Smooth muscle cell (in vitro differentiated cells): Measurements from ENCODE around the gene ROBO1. TPM values are rescaled to one million over a fixed set of nuclear protein-coding genes. Genes with fewer than 3 reads are reported as not detected.

Source experiments
- DNase-seq: peaks from one replicate; lab custom pipeline; 2025; ENCODE audit not compliant: unreplicated experiment; lab: John Stamatoyannopoulos, UW
- H2AFZ ChIP-seq: fragments of 200-600 bp; sonication (generic); 2 replicates; pipeline ENCODE4 v1.6.0; 2016; ENCODE audit warnings: antibody characterized with exemption, low read depth, mild to moderate bottlenecking
- H3F3A ChIP-seq: fragments of 200-600 bp; sonication (generic); 2 replicates; pipeline ENCODE4 v1.6.0; 2017; ENCODE audit warnings: antibody characterized with exemption, low read depth
- H3K27ac ChIP-seq: fragments of 200-600 bp; sonication (generic); 2 replicates; pipeline ENCODE4 v1.5.1; 2016; ENCODE audit warnings: low read depth, mild to moderate bottlenecking
- H3K27me3 ChIP-seq: fragments of 200-600 bp; sonication (generic); 2 replicates; pipeline ENCODE4 v1.6.1; 2016; ENCODE audit warnings: low read depth, mild to moderate bottlenecking
- H3K36me3 ChIP-seq: fragments of 200-600 bp; sonication (generic); 2 replicates; pipeline ENCODE4 v1.5.1; 2016; ENCODE audit warnings: low read depth
- H3K4me1 ChIP-seq: fragments of 200-600 bp; sonication (generic); 2 replicates; pipeline ENCODE4 v1.5.1; 2016; ENCODE audit warnings: low read depth
- H3K4me2 ChIP-seq: fragments of 200-600 bp; sonication (generic); 2 replicates; pipeline ENCODE4 v1.6.0; 2016; ENCODE audit warnings: mild to moderate bottlenecking
- H3K4me3 ChIP-seq: fragments of 200-600 bp; sonication (generic); 2 replicates; pipeline ENCODE4 v1.5.1; 2016; ENCODE audit warnings: mild to moderate bottlenecking
- H3K79me2 ChIP-seq: fragments of 200-600 bp; sonication (generic); 2 replicates; pipeline ENCODE4 v1.6.0; 2016; ENCODE audit warnings: low read depth, mild to moderate bottlenecking
- H3K9ac ChIP-seq: fragments of 200-600 bp; sonication (generic); 2 replicates; pipeline ENCODE4 v1.6.0; 2016; ENCODE audit warnings: low read depth
- H3K9me3 ChIP-seq: fragments of 200-600 bp; sonication (generic); replicated peaks from 2 replicates; pipeline ENCODE4 v1.5.1; 2016; ENCODE audit warnings: low read depth
- H4K20me1 ChIP-seq: fragments of 200-600 bp; sonication (generic); 2 replicates; pipeline ENCODE4 v1.6.0; 2016; ENCODE audit warnings: low read depth
- WGBS: methylation state at CpG from one replicate; pipeline ENCODE4 v1.1.7; 2016; ENCODE audit warnings: low lambda C conversion rate; 5-methylcytosine and 5-hydroxymethylcytosine counted together
- polyA plus RNA-seq: library from polyadenylated mRNA; unstranded; fragments of >200 nt; fragmentation: Nextera tagmentation; extraction: Ambion mirVana; gene quantifications from 2 replicates; pipeline ENCODE4 v1.2.1, GENCODE V29; 2016
- total RNA-seq: library from RNA; depleted of rRNA; stranded (reverse); fragments of >200 nt; gene quantifications from 2 replicates; pipeline ENCODE4 v1.2.3, GENCODE V29; 2014
- TF ChIP-seq, protein P1 (sequence below): fragments of 200-600 bp; sonication (generic); IDR thresholded peaks from 2 replicates; pipeline ENCODE4 v1.5.1; 2017; ENCODE audit warnings: borderline replicate concordance, mild to moderate bottlenecking, antibody characterized with exemption; ENCODE audit not compliant: insufficient read depth, poor library complexity, severe bottlenecking

Gene ROBO1
- total and polyA plus RNA-seq, 2 experiments from 2014 or later, result 30.5 to 79.5 TPM

DNA sequence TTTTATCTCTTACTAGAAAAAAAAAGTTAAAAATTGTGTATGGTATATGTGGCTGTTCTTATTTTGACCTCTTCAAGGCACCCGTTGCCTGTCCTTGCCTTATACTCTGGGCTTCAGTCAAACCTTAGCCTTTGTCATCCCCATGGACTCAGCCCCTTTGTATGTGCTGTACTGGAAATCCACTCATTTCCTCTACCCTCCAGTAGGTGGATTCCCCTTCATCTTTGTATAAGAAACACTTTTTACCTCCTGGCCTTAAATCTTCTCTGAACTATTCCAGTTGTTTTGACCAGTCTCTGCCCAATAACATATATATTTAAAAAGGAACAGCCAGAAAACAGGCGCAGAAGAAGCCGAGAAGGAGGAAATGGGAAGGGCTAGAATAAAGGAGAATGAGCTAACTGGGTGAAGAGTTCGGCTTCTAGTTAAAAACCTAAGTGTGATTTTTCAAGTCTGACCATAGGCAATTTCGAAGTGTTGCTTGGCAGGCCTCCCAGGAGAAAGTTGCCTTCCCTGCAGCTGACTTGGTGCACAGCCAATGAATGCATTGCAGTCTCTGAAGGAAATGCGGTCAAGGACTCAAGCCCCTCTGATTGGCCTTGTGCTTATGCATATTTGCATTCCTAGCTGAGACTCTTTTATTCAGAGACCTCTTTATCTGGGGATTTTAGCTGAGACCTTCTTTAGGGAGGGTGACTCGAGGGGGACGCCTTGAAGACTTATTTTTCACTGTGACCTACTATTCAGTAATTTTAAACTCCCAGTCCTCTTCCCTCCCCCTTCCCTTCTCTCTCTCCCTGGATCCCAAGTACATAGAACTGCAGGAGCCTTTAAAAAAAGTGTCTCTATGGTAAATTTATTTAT is 277.4 kb downstream of the ROBO1 start:
- TF ChIP-seq, protein P1, sequence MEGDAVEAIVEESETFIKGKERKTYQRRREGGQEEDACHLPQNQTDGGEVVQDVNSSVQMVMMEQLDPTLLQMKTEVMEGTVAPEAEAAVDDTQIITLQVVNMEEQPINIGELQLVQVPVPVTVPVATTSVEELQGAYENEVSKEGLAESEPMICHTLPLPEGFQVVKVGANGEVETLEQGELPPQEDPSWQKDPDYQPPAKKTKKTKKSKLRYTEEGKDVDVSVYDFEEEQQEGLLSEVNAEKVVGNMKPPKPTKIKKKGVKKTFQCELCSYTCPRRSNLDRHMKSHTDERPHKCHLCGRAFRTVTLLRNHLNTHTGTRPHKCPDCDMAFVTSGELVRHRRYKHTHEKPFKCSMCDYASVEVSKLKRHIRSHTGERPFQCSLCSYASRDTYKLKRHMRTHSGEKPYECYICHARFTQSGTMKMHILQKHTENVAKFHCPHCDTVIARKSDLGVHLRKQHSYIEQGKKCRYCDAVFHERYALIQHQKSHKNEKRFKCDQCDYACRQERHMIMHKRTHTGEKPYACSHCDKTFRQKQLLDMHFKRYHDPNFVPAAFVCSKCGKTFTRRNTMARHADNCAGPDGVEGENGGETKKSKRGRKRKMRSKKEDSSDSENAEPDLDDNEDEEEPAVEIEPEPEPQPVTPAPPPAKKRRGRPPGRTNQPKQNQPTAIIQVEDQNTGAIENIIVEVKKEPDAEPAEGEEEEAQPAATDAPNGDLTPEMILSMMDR, result no peak
- Histone ChIP-seq H3K9ac (no peak overlapping the region), H3F3A (no peaks in the 10 kb centered on the region), H3K4me1 (no peaks in the 10 kb centered on the region), H3K79me2 (no peaks in the 10 kb centered on the region), H3K27me3 (peaks cover 6% of the 10 kb centered on the region), H3K9me3 (no peaks in the 10 kb centered on the region), H3K36me3 (no peaks in the 10 kb centered on the region), H3K4me2 (no peak overlapping the region), H2AFZ (no peak overlapping the region), H4K20me1 (no peaks in the 10 kb centered on the region), H3K4me3 (no peak overlapping the region), H3K27ac (no peak overlapping the region)
- DNase-seq, result no peak
- WGBS, result 93% methylated on average over 8 of the region's 8 CpGs

DNA sequence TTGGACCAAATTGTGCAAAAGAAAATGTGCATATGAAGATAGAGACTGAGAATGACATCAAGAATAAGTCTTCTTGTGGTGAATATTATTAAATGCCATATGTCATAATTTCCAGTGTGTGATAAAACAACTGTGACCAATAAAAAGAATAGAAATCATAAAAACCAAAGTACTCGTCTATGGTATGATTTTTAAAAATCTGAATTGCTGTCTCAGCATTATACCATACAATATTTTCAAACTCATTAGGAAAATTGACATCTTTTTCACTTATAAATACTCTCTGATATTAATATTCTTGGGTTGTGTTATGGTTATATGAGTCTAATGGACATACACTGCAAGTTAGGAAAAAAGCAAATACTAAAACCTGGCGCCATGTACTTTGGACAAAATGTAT is 279.4 kb downstream of the ROBO1 start:
- H3K4me1 ChIP-seq, result no peaks in the 10 kb centered on the region
- 94% methylated on average over 2 of the region's 2 CpGs for WGBS
- H3K27me3 ChIP-seq, result no peaks in the 10 kb centered on the region

DNA sequence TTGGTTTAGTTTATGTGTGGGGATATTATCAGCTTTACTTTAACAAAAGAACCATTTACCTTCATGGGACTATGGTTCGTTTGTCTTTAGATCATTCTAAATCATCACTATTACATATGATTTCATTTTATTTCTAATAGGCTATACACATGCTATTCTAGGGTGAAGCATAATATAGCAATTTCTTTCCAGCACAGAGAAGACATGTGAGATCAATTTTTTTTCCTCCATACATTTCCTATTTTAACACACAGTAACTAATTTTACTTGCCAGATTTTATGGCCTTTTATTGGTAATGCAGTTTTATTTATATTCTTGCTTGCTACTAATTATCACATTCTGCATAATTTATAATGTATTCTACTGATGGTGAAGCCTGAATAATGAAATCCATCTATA is 287.1 kb downstream of the ROBO1 start:
- H3K9me3 ChIP-seq, result no peaks in the 10 kb centered on the region
- H3K4me1 ChIP-seq, result no peaks in the 10 kb centered on the region
- no peak overlapping the region for H3K4me2 ChIP-seq
- H3K27ac ChIP-seq, result no peak overlapping the region
- 85% methylated on average over 1 of the region's 1 CpG for WGBS
- no peaks in the 10 kb centered on the region for H4K20me1 ChIP-seq
- no peak overlapping the region for H3K9ac ChIP-seq
- DNase-seq, result no peak
- no peaks in the 10 kb centered on the region for H3K27me3 ChIP-seq
- no peaks in the 10 kb centered on the region for H3K79me2 ChIP-seq
- H3K36me3 ChIP-seq, result no peaks in the 10 kb centered on the region
- H2AFZ ChIP-seq, result no peak overlapping the region
- H3F3A ChIP-seq, result no peaks in the 10 kb centered on the region
- no peak overlapping the region for H3K4me3 ChIP-seq
- TF ChIP-seq, protein P1, result no peak

More for the DNA sequence above, 279.4 kb downstream of the ROBO1 start:
- H2AFZ ChIP-seq, result no peak overlapping the region
- H3K4me3 ChIP-seq, result no peak overlapping the region
- TF ChIP-seq, protein P1, result no peak
- H3K79me2 ChIP-seq, result no peaks in the 10 kb centered on the region
- H4K20me1 ChIP-seq, result no peaks in the 10 kb centered on the region
- H3K9me3 ChIP-seq, result no peaks in the 10 kb centered on the region
- H3K27ac ChIP-seq, result no peak overlapping the region
- H3K36me3 ChIP-seq, result no peaks in the 10 kb centered on the region
- H3K4me2 ChIP-seq, result no peak overlapping the region
- H3K9ac ChIP-seq, result no peak overlapping the region
- H3F3A ChIP-seq, result no peaks in the 10 kb centered on the region
- DNase-seq, result no peak

DNA sequence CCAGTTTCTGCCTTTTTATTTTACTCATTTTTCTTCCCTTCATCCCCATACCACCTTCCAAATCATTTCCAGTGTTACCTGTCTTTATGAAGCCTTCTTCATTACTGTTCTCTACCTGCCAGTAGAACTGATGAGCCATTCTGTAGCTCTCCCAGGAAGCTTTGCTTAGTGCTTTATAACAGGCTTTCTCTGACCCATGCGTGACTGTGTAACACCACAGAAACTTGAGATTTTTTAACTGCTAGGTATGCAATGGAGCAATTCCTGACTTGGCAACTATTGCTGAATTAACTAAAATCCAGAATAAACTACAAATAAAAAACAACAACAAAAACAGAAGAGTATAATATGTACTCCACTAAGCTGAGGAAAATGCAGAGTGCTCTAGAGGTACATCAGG is 289.2 kb downstream of the ROBO1 start:
- TF ChIP-seq, protein P1, result no peak
- no peaks in the 10 kb centered on the region for H3K27me3 ChIP-seq
- H3K4me2 ChIP-seq, result no peak overlapping the region
- H3K4me3 ChIP-seq, result no peak overlapping the region
- 77% methylated on average over 1 of the region's 1 CpG for WGBS
- H4K20me1 ChIP-seq, result no peaks in the 10 kb centered on the region
- no peak overlapping the region for H2AFZ ChIP-seq
- no peaks in the 10 kb centered on the region for H3K36me3 ChIP-seq
- H3K27ac ChIP-seq, result no peak overlapping the region
- H3F3A ChIP-seq, result no peaks in the 10 kb centered on the region
- no peak overlapping the region for H3K9ac ChIP-seq
- no peak for DNase-seq
- H3K79me2 ChIP-seq, result no peaks in the 10 kb centered on the region
- no peaks in the 10 kb centered on the region for H3K9me3 ChIP-seq
- H3K4me1 ChIP-seq, result no peaks in the 10 kb centered on the region
